HCT116 (cell line): Measurements from ENCODE around the gene C22orf42. TPM values are rescaled to one million over a fixed set of nuclear protein-coding genes. Genes with fewer than 3 reads are reported as not detected.

Source experiments
- ATAC-seq: fragments of 200-7000 bp; cut with Tn5 transposase; 2 replicates; pipeline ENCODE4 v1.9.1; 2020; ENCODE audit warnings: mild to moderate bottlenecking, moderate library complexity
- BruUV-seq: library from RNA; stranded (reverse); fragments of 400-500 nt; replicated peaks from 2 replicates; lab custom pipeline; 2021; lab: Mats Ljungman, UMichigan
- CTCF ChIA-PET: fragments of 300-600 bp; sonication (Branson Sonifier 250); formaldehyde crosslinking; loops from one replicate; lab custom pipeline; 2021; ENCODE audit warnings: antibody characterized with exemption; lab: Charles Lee
- POLR2A ChIA-PET: fragments of 300-600, 350-600 bp; sonication (Branson Sonifier 250); formaldehyde crosslinking; loops from one replicate; lab custom pipeline; 2021; ENCODE audit warnings: antibody characterized with exemption; lab: Charles Lee
- RAD21 ChIA-PET, 2 experiments: fragments of 300-600 bp; sonication (Branson Sonifier 250); formaldehyde crosslinking; loops; one replicate each; lab custom pipeline; 2023; ENCODE audit warnings: low total read pairs in 2 of 2; ENCODE audit not compliant: uncharacterized antibody in 2 of 2, unreplicated experiment in 2 of 2, low non-redundant PET in 1 of 2; lab: Charles Lee
- DNase-seq: peaks from one replicate; pipeline ENCODE4 v3.0.0-alpha.2; 2010; ENCODE audit warnings: low read depth, low spot score
- H2AFZ ChIP-seq: fragments of 200-600 bp; shearing (Covaris generic), sonication (generic); 2 replicates; pipeline ENCODE4 v1.6.1; 2017; ENCODE audit warnings: low read depth, mixed run types, mixed read lengths, antibody characterized with exemption, low read length; ENCODE audit not compliant: poor library complexity, severe bottlenecking
- H3K27ac ChIP-seq: 2 replicates; pipeline ENCODE4 v1.5.1; 2012; ENCODE audit warnings: low read depth, low read length
- H3K27me3 ChIP-seq: fragments of 200-600 bp; sonication (generic); 2 replicates; pipeline ENCODE4 v1.6.1; 2016; ENCODE audit warnings: mixed run types, low read length, mixed read lengths; ENCODE audit not compliant: insufficient read depth
- H3K36me3 ChIP-seq, 2 experiments: fragments of 200-500 bp in 1 of 2; fragments of 200-600 bp in 1 of 2; sonication (Bioruptor generic) in 1 of 2; sonication (generic) in 1 of 2; 2 replicates each; pipeline versions ENCODE4 v1.5.1 to v1.6.1; 2014 to 2016; ENCODE audit warnings: low read length in 2 of 2, inconsistent platforms in 1 of 2, mixed read lengths in 1 of 2, mixed run types in 1 of 2; ENCODE audit not compliant: insufficient read depth in 2 of 2, control insufficient read depth in 1 of 2
- H3K4me1 ChIP-seq, 2 experiments: fragments of 200-600 bp in 1 of 2; sonication (generic) in 1 of 2; 2 replicates each; pipeline versions ENCODE4 v1.5.1 to v1.6.1; 2012 to 2017; ENCODE audit warnings: low read length in 2 of 2, inconsistent platforms in 1 of 2, mild to moderate bottlenecking in 1 of 2, mixed read lengths in 1 of 2, mixed run types in 1 of 2, moderate library complexity in 1 of 2; ENCODE audit not compliant: insufficient read depth in 2 of 2, control insufficient read depth in 1 of 2
- H3K4me2 ChIP-seq: fragments of 200-600 bp; sonication (generic); 2 replicates; pipeline ENCODE4 v1.6.1; 2017; ENCODE audit warnings: mixed run types, low read length, mixed read lengths
- H3K4me3 ChIP-seq, 2 experiments: fragments of 200-600 bp in 1 of 2; sonication (generic) in 1 of 2; replicated peaks in 1 of 2; 2 replicates each; pipeline ENCODE4 v1.5.1; 2011 to 2016; ENCODE audit warnings: low read length in 2 of 2, control low read depth in 1 of 2, low read depth in 1 of 2, mild to moderate bottlenecking in 1 of 2, mixed read lengths in 1 of 2, mixed run types in 1 of 2
- H3K79me2 ChIP-seq: fragments of 200-600 bp; sonication (generic); 2 replicates; pipeline ENCODE4 v1.6.1; 2017; ENCODE audit warnings: mild to moderate bottlenecking, mixed run types, low read length, moderate library complexity, mixed read lengths; ENCODE audit not compliant: insufficient read depth
- H3K9ac ChIP-seq: fragments of 200-600 bp; sonication (generic); 2 replicates; pipeline ENCODE4 v1.6.1; 2016; ENCODE audit warnings: low read length, mixed read lengths
- H3K9me2 ChIP-seq: fragments of 200-600 bp; sonication (generic), shearing (Covaris generic); 2 replicates; pipeline ENCODE4 v1.6.1; 2017; ENCODE audit warnings: mixed run types, mild to moderate bottlenecking, moderate library complexity; ENCODE audit not compliant: insufficient read depth
- H3K9me3 ChIP-seq, 2 experiments: fragments of 200-500 bp in 1 of 2; fragments of 200-600 bp in 1 of 2; sonication (Bioruptor generic) in 1 of 2; sonication (generic) in 1 of 2; 2 replicates each; pipeline ENCODE4 v1.6.1; 2014 to 2017; ENCODE audit warnings: low read length in 2 of 2, mixed read lengths in 2 of 2, inconsistent platforms in 1 of 2, low read depth in 1 of 2, mild to moderate bottlenecking in 1 of 2, mixed run types in 1 of 2, moderate library complexity in 1 of 2; ENCODE audit not compliant: control insufficient read depth in 1 of 2, insufficient read depth in 1 of 2
- H4K20me1 ChIP-seq: fragments of 200-600 bp; sonication (generic), shearing (Covaris generic); 2 replicates; pipeline ENCODE4 v1.6.1; 2017; ENCODE audit warnings: mixed run types, mild to moderate bottlenecking, moderate library complexity; ENCODE audit not compliant: insufficient read depth
- ATF3 ChIP-seq: IDR thresholded peaks from 2 replicates; pipeline ENCODE4 v1.6.1; 2012
- CBX3 ChIP-seq: IDR thresholded peaks from 2 replicates; pipeline ENCODE4 v1.6.1; 2012; ENCODE audit warnings: low read depth
- CEBPB ChIP-seq: IDR thresholded peaks from 2 replicates; pipeline ENCODE4 v1.6.1; 2012; ENCODE audit warnings: low read depth
- CTCF ChIP-seq, 3 experiments: fragments of 200-600 bp in 1 of 3; sonication (generic) in 1 of 3; IDR thresholded peaks in 2 of 3; conservative IDR thresholded peaks in 1 of 3; 2 replicates each; pipeline ENCODE4 v1.5.1; 2012 to 2017; ENCODE audit warnings: low read depth in 2 of 3, low read length in 2 of 3, antibody characterized with exemption in 1 of 3, borderline replicate concordance in 1 of 3, control low read depth in 1 of 3, mild to moderate bottlenecking in 1 of 3, mixed read lengths in 1 of 3, mixed run types in 1 of 3, moderate library complexity in 1 of 3; ENCODE audit not compliant: insufficient read depth in 1 of 3
- ELF1 ChIP-seq: IDR thresholded peaks from 2 replicates; pipeline ENCODE4 v1.6.1; 2012; ENCODE audit warnings: low read depth, borderline replicate concordance
- EZH2phosphoT487 ChIP-seq: fragments of 200-600 bp; IDR thresholded peaks from 2 replicates; pipeline ENCODE4 v1.6.1; 2018; ENCODE audit warnings: antibody characterized with exemption, borderline replicate concordance
- FOSL1 ChIP-seq: IDR thresholded peaks from 2 replicates; pipeline ENCODE4 v1.6.1; 2012; ENCODE audit warnings: low read depth
- JUND ChIP-seq: IDR thresholded peaks from 2 replicates; pipeline ENCODE4 v1.6.1; 2012
- MAX ChIP-seq: IDR thresholded peaks from 2 replicates; pipeline ENCODE4 v1.6.1; 2012
- POLR2A ChIP-seq: IDR thresholded peaks from 2 replicates; pipeline ENCODE4 v1.7.0; 2011; ENCODE audit warnings: borderline replicate concordance; ENCODE audit not compliant: insufficient read depth, insufficient read length; ENCODE audit errors: extremely low read depth
- POLR2AphosphoS5 ChIP-seq: IDR thresholded peaks from 2 replicates; pipeline ENCODE4 v1.6.1; 2011; ENCODE audit warnings: mild to moderate bottlenecking, low read depth, low read length, moderate library complexity
- RAD21 ChIP-seq: IDR thresholded peaks from 2 replicates; pipeline ENCODE4 v1.6.1; 2012; ENCODE audit warnings: low read depth, mild to moderate bottlenecking
- SIN3A ChIP-seq: IDR thresholded peaks from 2 replicates; pipeline ENCODE4 v1.6.1; 2012; ENCODE audit warnings: low read depth
- SP1 ChIP-seq: IDR thresholded peaks from 2 replicates; pipeline ENCODE4 v1.6.1; 2012; ENCODE audit warnings: low read depth
- SRF ChIP-seq: IDR thresholded peaks from 2 replicates; pipeline ENCODE4 v1.6.1; 2012; ENCODE audit warnings: low read depth
- TCF7L2 ChIP-seq: IDR thresholded peaks from 2 replicates; pipeline ENCODE4 v1.7.0; 2011; ENCODE audit warnings: borderline replicate concordance, inconsistent platforms; ENCODE audit not compliant: insufficient read depth, insufficient read length; ENCODE audit errors: extremely low read depth
- ZBTB33 ChIP-seq: IDR thresholded peaks from 2 replicates; pipeline ENCODE4 v1.6.1; 2011; ENCODE audit warnings: mild to moderate bottlenecking, low read length, moderate library complexity; ENCODE audit not compliant: insufficient replicate concordance; ENCODE audit errors: extremely low read depth
- ZFX ChIP-seq: fragments of 450-650 bp; IDR thresholded peaks from 2 replicates; pipeline ENCODE4 v1.6.1; 2017
- intact Hi-C: fragments of 100-400 bp; cut with micrococcal nuclease; formaldehyde crosslinking; loops from 2 replicates; pipeline ENCODE4 v1.10.0; 2022
- total RNA-seq: library from RNA; stranded (reverse); gene quantifications from one replicate; pipeline ENCODE4 v1.2.1, GENCODE V29; 2021; ENCODE audit not compliant: unreplicated experiment

Gene C22orf42
- total RNA-seq, 1 experiment from 2014 or later = not detected

GRCh38 chr22:32208681-32209080, 49.6 kb upstream of the C22orf42 start:
- ATAC-seq (no peak), DNase-seq (no peak)
- no peaks in the 10 kb centered on the region for H3K9me2 ChIP-seq
- no peak overlapping the region for H3K4me2 ChIP-seq
- H3K4me3 ChIP-seq = no peak overlapping the region
- no peak overlapping the region for H3K9ac ChIP-seq
- peaks cover 0 to 4% of the 10 kb centered on the region in 2 experiments; a peak in 2 of 4 replicates for H3K36me3 ChIP-seq
- intact Hi-C loops = loop anchor here (10.0 kb wide), 2 partner anchors 166 to 266 kb away; partner anchors contain the start of gene FBXO7
- H3K27me3 ChIP-seq = no peaks in the 10 kb centered on the region
- no peak overlapping the region for H3K27ac ChIP-seq
- CTCF ChIA-PET = no interaction called here
- H3K9me3 ChIP-seq = no peaks in the 10 kb centered on the region
- H2AFZ ChIP-seq = no peak overlapping the region
- no peaks in the 10 kb centered on the region for H3K79me2 ChIP-seq
- no peaks in the 10 kb centered on the region for H4K20me1 ChIP-seq
- TF ChIP-seq FOSL1 = no peak
- TF ChIP-seq SRF = no peak
- TF ChIP-seq SIN3A = no peak
- no peak for TF ChIP-seq CTCF (IDR thresholded peaks at IDR 0.05 in 2 of 3, conservative IDR thresholded peaks at IDR 0.05 in 1 of 3; ENCODE audit: borderline replicate concordance in 1 of 3, insufficient read depth in 1 of 3, low read depth in 2 of 3, low read length in 2 of 3)
- TF ChIP-seq CEBPB = no peak
- no peak for TF ChIP-seq ATF3
- TF ChIP-seq POLR2A = no peak
- no peak for TF ChIP-seq ELF1
- TF ChIP-seq CBX3 = no peak
- TF ChIP-seq ZFX = no peak
- no peak for TF ChIP-seq EZH2phosphoT487
- no peak for TF ChIP-seq RAD21
- no peak for TF ChIP-seq MAX
- no peak for TF ChIP-seq SP1
- no peak for TF ChIP-seq JUND
- no peak for TF ChIP-seq ZBTB33
- TF ChIP-seq POLR2AphosphoS5 = no peak
- no peak for TF ChIP-seq TCF7L2
- RAD21 ChIA-PET = no interaction called here
- peaks cover 19 to 33% of the 10 kb centered on the region in 2 experiments for H3K4me1 ChIP-seq
- POLR2A ChIA-PET = no interaction called here
- BruUV-seq = no TSS peak
